Measurements from ENCODE around the gene PIP5K1B. TPM values are rescaled to one million over a fixed set of nuclear protein-coding genes. Genes with fewer than 3 reads are reported as not detected.

Gene PIP5K1B
- total and polyA plus RNA-seq, 10 of the 15 experiments (the other 5 are each of a cell fraction or from before 2014, with no cell fraction given): 6.8 to 16.3 (median 10.6) TPM

GRCh38 chr9:68934329-68934644, 229.2 kb downstream of the PIP5K1B start:
- no peak for FAIRE-seq
- ChIA-PET POLR2A (no interaction called here), RAD21 (ENCODE audit: unreplicated experiment) (interaction anchor here (1.0 kb wide), 1 partner anchor 226 kb away, joined by 6 read pairs; no protein-coding TSS in a partner anchor), SMC1A (ENCODE audit: uncharacterized antibody, unreplicated experiment) (interaction anchor here (0.8 to 1.2 kb wide), 3 partner anchors 15 to 39 kb away, joined by 3 to 5 read pairs (median 4); no protein-coding TSS in a partner anchor), CTCF (interaction anchor here (1.0 to 1.2 kb wide), 5 partner anchors 9 to 350 kb away, joined by 3 to 4 read pairs (median 3); no protein-coding TSS in a partner anchor)
- Histone ChIP-seq H3K4me2 (ENCODE audit: control insufficient read depth, insufficient read depth) (peak overlapping the region; percentile 28; the same call in 1 of the 2 replicates), H3K27ac (ENCODE audit: control insufficient read depth, insufficient read depth) (peak overlapping the region; percentile 88), H3K9ac (ENCODE audit: control insufficient read depth, insufficient read depth, low read length) (no peak overlapping the region; the same call in 1 of the 2 replicates), H3K36me3 (ENCODE audit: control insufficient read depth in 2 of 2, insufficient read depth in 2 of 2, low read length in 1 of 2) (peaks cover 0 to 2% of the 10 kb centered on the region in 2 experiments; a peak in 3 of 4 replicates), H3K9me3 (replicated peaks; ENCODE audit: control insufficient read depth, insufficient read depth, low read length) (no peaks in the 10 kb centered on the region), H4K20me1 (ENCODE audit: control insufficient read depth, insufficient read depth) (no peaks in the 10 kb centered on the region), H3K4me3 (no peak overlapping the region), H3K4me1 (ENCODE audit: control insufficient read depth, insufficient read depth, low read length) (peaks cover 22% of the 10 kb centered on the region), H3K27me3 (replicated peaks in 1 of 2; ENCODE audit: control insufficient read depth in 2 of 2, insufficient read depth in 2 of 2, low read length in 1 of 2) (no peaks in the 10 kb centered on the region), H3K79me2 (ENCODE audit: control insufficient read depth, insufficient read depth, low read length) (no peaks in the 10 kb centered on the region), H2AFZ (ENCODE audit: control insufficient read depth, low read depth, low read length) (no peak overlapping the region)
- intact Hi-C loops (cut with micrococcal nuclease; ENCODE audit: unreplicated experiment): no loop called here
- ATAC-seq: no peak
- in situ Hi-C loops (cut with MboI): no loop called here
- no peak for DNase-seq (ENCODE audit: low read depth, low spot score)
- no peak for TF ChIP-seq SIX5 (IDR thresholded peaks at IDR 0.05; ENCODE audit: low read depth, low read length, severe bottlenecking)
- TF ChIP-seq, protein P1, sequence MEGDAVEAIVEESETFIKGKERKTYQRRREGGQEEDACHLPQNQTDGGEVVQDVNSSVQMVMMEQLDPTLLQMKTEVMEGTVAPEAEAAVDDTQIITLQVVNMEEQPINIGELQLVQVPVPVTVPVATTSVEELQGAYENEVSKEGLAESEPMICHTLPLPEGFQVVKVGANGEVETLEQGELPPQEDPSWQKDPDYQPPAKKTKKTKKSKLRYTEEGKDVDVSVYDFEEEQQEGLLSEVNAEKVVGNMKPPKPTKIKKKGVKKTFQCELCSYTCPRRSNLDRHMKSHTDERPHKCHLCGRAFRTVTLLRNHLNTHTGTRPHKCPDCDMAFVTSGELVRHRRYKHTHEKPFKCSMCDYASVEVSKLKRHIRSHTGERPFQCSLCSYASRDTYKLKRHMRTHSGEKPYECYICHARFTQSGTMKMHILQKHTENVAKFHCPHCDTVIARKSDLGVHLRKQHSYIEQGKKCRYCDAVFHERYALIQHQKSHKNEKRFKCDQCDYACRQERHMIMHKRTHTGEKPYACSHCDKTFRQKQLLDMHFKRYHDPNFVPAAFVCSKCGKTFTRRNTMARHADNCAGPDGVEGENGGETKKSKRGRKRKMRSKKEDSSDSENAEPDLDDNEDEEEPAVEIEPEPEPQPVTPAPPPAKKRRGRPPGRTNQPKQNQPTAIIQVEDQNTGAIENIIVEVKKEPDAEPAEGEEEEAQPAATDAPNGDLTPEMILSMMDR (IDR thresholded peaks at IDR 0.05 in 2 of 3, conservative IDR thresholded peaks at IDR 0.05 in 1 of 3; ENCODE audit: control insufficient read depth in 2 of 3, extremely low read depth in 1 of 3, insufficient read depth in 1 of 3, low read depth in 3 of 3, low read length in 3 of 3): no peak
- no peak for TF ChIP-seq NR2F1 (conservative IDR thresholded peaks at IDR 0.05)
- no peak for TF ChIP-seq RBBP5 (conservative IDR thresholded peaks at IDR 0.05)
- TF ChIP-seq WRNIP1 (IDR thresholded peaks at IDR 0.05; ENCODE audit: borderline replicate concordance, low read depth, low read length): no peak
- 36% methylated on average over 1 of the region's 1 CpG for WGBS (ENCODE audit: insufficient coverage, insufficient replicate concordance, low lambda C conversion rate, missing lambda C conversion rate)
- BruUV-seq (replicated peaks): no TSS peak
